ENCODE results near the gene CBX8. TPM values are rescaled to one million over a fixed set of nuclear protein-coding genes. Genes with fewer than 3 reads are reported as not detected.
A peak's percentile ranks its signal among the peaks of the same experiment; 100 is the strongest.

CBX8 gene
- total and polyA plus RNA-seq, 2 of the 13 experiments (the other 11 are each of a cell fraction or from before 2014, with no cell fraction given): 0.34 to 12.6 TPM

GRCh38 chr17:79839356-79840268, 42.7 kb upstream of the CBX8 start, which contains the start of gene CBX4 (continued):
- peak; percentile 97 for TF ChIP-seq ZGPAT (CRISPR knock-in tag; IDR thresholded peaks at IDR 0.05)
- peak in 1 of 2 experiments; percentile 61; a peak in 2 of 4 replicates for TF ChIP-seq NR2F1 (CRISPR knock-in tag; IDR thresholded peaks at IDR 0.05)
- TF ChIP-seq PHF21A (CRISPR knock-in tag; IDR thresholded peaks at IDR 0.05): peak; percentile 86; the same call in 1 of the 2 replicates
- TF ChIP-seq STAT6 (CRISPR knock-in tag; IDR thresholded peaks at IDR 0.05; ENCODE audit: borderline replicate concordance): no peak
- peak; percentile 78 for TF ChIP-seq ZNF776 (CRISPR knock-in tag; IDR thresholded peaks at IDR 0.05)
- peak; percentile 66; the same call in 1 of the 2 replicates for TF ChIP-seq ZNF205 (CRISPR knock-in tag; IDR thresholded peaks at IDR 0.05)
- TF ChIP-seq SIX4 (CRISPR knock-in tag; IDR thresholded peaks at IDR 0.05): no peak
- TF ChIP-seq MTA1 (CRISPR knock-in tag; IDR thresholded peaks at IDR 0.05; ENCODE audit: borderline replicate concordance): peak; percentile 79; the same call in 1 of the 2 replicates
- peak; percentile 98 for TF ChIP-seq PATZ1 (CRISPR knock-in tag; IDR thresholded peaks at IDR 0.05)
- TF ChIP-seq ZNF589 (CRISPR knock-in tag; conservative IDR thresholded peaks at IDR 0.05): no peak
- TF ChIP-seq RBFOX2 (IDR thresholded peaks at IDR 0.05; ENCODE audit: low read depth, low read length): peak; percentile 88
- TF ChIP-seq NR2F6 (IDR thresholded peaks at IDR 0.05): no peak
- TF ChIP-seq NR2F6 (CRISPR knock-in tag; IDR thresholded peaks at IDR 0.05): peak; percentile 51
- TF ChIP-seq THAP7 (CRISPR knock-in tag; IDR thresholded peaks at IDR 0.05): no peak
- peak; percentile 65; the same call in 1 of the 2 replicates for TF ChIP-seq ZFP90 (CRISPR knock-in tag; IDR thresholded peaks at IDR 0.05; ENCODE audit: borderline replicate concordance)
- no peak; the same call in 1 of the 2 replicates for TF ChIP-seq MXD4 (CRISPR knock-in tag; IDR thresholded peaks at IDR 0.05)
- no peak for TF ChIP-seq SUZ12 (IDR thresholded peaks at IDR 0.05; ENCODE audit: low read depth, low read length)
- 0 out of 2 replicates have a peak, but pooled peaks have one; percentile 2 for TF ChIP-seq ZSCAN20 (CRISPR knock-in tag; IDR thresholded peaks at IDR 0.05; ENCODE audit: borderline replicate concordance)
- 0 out of 2 replicates have a peak, but pooled peaks have one; percentile 32 for TF ChIP-seq ZNF597 (CRISPR knock-in tag; IDR thresholded peaks at IDR 0.05)

Data from HepG2 (cell line).